Body of pancreas (tissue), 4 donors: ENCODE measurements around the gene SOX6.

Experiments used
- POLR2A ChIP-seq, 3 donors: fragments of 450-650 bp; IDR thresholded peaks; one replicate each; pipeline ENCODE4 v1.6.1; 2016; ENCODE audit warnings: antibody characterized with exemption in 3 of 3, mild to moderate bottlenecking in 2 of 3
- TF ChIP-seq, protein P1 (sequence below), 7 experiments: fragments of 450-650 bp in 4 of 7; fragments of 200-600 bp in 3 of 7; sonication (generic) in 3 of 7; IDR thresholded peaks; one replicate each; pipeline ENCODE4 v1.5.1; 2016 to 2019; ENCODE audit warnings: antibody characterized with exemption in 7 of 7

DNA sequence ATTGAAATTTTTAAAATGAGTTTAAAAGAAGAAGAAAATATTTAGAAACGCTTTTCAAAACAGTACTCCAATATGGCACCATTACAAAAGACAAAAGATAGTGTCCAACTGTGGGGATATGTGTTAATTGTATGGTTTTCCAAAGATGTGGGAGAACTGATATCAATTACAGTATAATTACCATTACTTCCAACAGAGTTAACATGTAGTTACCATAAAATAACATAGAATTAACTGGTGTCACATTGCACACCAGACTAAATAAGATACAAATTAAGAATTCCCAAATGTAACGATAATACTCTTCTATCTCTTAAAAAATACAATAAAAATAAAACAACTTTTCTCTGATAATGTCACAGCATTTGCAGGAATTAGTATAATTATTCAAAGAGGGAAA, 329.5 kb downstream of the SOX6 start:
- TF ChIP-seq, protein P1, sequence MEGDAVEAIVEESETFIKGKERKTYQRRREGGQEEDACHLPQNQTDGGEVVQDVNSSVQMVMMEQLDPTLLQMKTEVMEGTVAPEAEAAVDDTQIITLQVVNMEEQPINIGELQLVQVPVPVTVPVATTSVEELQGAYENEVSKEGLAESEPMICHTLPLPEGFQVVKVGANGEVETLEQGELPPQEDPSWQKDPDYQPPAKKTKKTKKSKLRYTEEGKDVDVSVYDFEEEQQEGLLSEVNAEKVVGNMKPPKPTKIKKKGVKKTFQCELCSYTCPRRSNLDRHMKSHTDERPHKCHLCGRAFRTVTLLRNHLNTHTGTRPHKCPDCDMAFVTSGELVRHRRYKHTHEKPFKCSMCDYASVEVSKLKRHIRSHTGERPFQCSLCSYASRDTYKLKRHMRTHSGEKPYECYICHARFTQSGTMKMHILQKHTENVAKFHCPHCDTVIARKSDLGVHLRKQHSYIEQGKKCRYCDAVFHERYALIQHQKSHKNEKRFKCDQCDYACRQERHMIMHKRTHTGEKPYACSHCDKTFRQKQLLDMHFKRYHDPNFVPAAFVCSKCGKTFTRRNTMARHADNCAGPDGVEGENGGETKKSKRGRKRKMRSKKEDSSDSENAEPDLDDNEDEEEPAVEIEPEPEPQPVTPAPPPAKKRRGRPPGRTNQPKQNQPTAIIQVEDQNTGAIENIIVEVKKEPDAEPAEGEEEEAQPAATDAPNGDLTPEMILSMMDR (IDR thresholded peaks at IDR 0.05) = peak in 1 of 7 experiments; percentile 5
- no peak for TF ChIP-seq POLR2A (IDR thresholded peaks at IDR 0.05)
